Measurements from ENCODE around the gene XPNPEP1. TPM values are rescaled to one million over a fixed set of nuclear protein-coding genes. Genes with fewer than 3 reads are reported as not detected.
A peak's percentile ranks its signal among the peaks of the same experiment; 100 is the strongest.

XPNPEP1 gene
- total RNA-seq, 4 donors from 2014 or later: 52.8 to 101 (median 77.6) TPM

DNA sequence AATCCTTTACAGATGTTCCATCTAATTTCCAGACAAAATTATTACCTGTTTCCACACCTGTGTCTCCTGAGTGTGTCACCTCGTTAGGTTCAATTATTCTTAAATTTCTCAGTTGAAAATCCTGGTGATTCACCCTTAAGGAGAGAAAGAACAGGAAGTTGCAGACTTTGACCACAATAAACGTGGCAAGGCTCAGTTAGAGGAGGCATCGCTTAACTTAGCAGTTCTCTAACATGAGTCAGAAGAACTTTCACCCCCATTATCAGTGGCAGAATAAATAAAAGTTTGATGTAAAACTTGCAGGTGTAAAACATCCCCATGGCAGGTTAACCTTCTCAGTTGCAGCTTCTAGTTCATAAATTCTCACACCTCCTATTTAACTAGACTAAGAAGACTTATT lies 8.3 kb downstream of the XPNPEP1 start:
- ATAC-seq (ENCODE audit: low FRiP score): peak; percentile 57
- no peak for DNase-seq (ENCODE audit: low spot score)
- TF ChIP-seq, protein P1, sequence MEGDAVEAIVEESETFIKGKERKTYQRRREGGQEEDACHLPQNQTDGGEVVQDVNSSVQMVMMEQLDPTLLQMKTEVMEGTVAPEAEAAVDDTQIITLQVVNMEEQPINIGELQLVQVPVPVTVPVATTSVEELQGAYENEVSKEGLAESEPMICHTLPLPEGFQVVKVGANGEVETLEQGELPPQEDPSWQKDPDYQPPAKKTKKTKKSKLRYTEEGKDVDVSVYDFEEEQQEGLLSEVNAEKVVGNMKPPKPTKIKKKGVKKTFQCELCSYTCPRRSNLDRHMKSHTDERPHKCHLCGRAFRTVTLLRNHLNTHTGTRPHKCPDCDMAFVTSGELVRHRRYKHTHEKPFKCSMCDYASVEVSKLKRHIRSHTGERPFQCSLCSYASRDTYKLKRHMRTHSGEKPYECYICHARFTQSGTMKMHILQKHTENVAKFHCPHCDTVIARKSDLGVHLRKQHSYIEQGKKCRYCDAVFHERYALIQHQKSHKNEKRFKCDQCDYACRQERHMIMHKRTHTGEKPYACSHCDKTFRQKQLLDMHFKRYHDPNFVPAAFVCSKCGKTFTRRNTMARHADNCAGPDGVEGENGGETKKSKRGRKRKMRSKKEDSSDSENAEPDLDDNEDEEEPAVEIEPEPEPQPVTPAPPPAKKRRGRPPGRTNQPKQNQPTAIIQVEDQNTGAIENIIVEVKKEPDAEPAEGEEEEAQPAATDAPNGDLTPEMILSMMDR (IDR thresholded peaks at IDR 0.05): no peak

DNA sequence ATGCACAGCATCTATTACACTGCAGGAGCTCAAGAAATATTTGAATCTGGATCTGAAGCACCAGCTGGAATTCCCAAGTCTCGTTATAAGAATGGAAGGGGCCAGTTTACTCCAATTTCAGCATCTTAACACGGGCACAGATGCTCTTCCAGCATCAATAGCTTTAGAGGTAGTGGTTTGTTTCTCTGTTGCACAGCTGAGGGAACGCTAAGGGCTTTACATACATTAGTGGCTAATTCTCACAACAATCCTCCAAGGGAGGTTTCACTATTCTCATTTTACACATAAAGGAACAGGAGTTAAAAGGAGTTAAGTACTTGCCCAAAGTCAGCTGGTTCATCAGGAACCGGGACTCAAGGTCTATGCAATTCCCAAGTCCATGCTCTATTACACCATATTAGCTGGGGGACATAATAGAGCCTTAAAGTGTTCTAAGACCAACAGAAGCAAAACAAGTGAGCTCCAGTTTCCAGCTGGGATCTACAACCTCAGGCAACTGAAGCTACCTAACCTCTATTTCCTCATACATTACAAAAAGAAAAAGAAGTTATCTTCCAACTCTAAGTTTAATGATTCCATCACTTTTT lies 9.9 kb downstream of the XPNPEP1 start:
- TF ChIP-seq, protein P1 (IDR thresholded peaks at IDR 0.05): no peak
- DNase-seq (ENCODE audit: low spot score) (no peak), ATAC-seq (ENCODE audit: low FRiP score) (no peak)

DNA sequence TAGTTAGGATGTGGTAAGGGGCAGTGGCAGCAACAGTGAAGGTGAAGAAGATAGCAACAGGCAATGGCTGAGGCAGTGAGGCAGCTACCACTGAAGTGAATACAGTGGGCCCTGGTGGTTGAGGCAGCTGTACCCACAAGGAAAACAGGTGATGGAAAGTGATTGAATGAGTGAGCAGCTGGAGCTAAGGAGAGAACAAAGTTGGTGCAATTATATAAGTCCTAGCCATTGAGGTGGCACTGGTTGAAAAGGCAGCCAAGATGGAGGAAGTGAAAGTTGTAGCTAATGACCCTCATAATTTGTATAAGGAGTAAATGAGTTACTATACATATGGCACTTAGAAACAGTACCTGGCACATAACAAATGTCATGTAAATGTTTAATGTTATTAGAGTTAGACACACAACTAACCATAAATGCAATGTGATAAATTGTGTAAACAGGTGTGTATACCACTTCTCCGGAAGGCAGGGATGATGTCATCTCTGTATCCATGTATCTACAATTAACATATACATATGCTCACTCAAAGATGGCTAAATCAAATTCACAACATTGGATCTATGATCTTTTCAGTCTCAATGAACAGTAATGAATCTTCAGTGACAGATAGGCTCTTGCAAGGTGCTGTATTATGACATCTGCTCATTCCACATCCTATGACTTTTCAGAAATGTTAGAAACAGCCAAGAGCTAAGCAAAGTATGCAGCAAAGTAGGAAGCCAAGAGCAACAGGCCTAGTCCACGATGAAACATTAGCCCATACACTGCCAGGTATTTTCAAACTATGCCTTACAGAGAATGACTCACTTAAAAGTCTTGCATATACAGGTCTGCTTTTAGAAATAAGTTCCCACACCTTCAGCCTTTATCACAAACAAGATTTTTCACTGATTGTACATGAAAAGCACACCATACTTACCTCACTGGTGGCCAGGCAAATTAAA lies 10.7 kb downstream of the XPNPEP1 start:
- TF ChIP-seq, protein P1 (IDR thresholded peaks at IDR 0.05): no peak
- peak; percentile 87 for ATAC-seq (ENCODE audit: low FRiP score)
- no peak for DNase-seq (ENCODE audit: low spot score)

DNA sequence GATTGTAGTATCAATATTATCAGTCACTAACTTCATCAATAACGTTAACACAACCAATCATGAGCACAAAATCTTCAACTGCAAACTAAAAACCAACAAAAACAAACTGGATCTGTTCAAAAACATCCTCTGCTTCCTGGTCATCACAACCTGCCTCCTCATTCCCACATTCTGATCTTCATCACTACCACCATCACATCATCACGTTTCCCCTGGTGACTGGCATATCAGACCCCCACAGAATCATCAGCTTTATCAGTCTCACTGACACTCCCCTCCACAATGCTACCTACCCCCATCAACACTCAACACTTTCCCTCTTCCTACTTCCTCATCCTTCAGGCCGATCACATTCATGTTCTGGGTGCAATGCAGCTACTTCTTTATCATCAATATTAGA lies 11.4 kb downstream of the XPNPEP1 start:
- TF ChIP-seq, protein P1 (IDR thresholded peaks at IDR 0.05): no peak
- DNase-seq (ENCODE audit: low spot score) (no peak), ATAC-seq (ENCODE audit: low FRiP score) (no peak)

- TF ChIP-seq, protein P1 (IDR thresholded peaks at IDR 0.05): no peak
- DNase-seq (ENCODE audit: low spot score) (no peak), ATAC-seq (ENCODE audit: low FRiP score) (no peak)
These were observed 17.0 kb downstream of the XPNPEP1 start for GRCh38 chr10:109906316-109906715.

DNA sequence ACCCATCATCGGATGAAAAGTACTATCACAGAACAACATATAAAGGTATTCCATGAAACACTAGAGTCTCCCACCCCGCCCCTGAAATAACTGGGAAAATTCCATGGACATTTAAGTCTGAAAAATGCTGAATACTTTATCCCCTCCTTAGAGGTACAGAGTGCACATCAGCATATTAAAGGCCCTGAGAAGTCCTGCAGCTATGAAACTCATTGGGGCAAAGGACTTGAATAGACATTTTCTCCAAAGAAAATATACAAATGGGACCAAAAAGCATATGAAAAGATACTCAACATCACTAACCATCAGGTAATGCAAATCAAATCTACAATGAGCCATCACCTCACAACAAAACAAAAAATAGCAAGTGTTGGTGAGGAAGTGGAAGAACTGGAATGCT lies 18.9 kb downstream of the XPNPEP1 start:
- TF ChIP-seq, protein P1 (IDR thresholded peaks at IDR 0.05): no peak
- ATAC-seq (ENCODE audit: low FRiP score) (no peak), DNase-seq (ENCODE audit: low spot score) (no peak)
